ENCODE data around the gene C2CD5. TPM values are rescaled to one million over a fixed set of nuclear protein-coding genes. Genes with fewer than 3 reads are reported as not detected.

C2CD5 gene
- total RNA-seq, 1 experiment from 2014 or later = 15.9 TPM

DNA sequence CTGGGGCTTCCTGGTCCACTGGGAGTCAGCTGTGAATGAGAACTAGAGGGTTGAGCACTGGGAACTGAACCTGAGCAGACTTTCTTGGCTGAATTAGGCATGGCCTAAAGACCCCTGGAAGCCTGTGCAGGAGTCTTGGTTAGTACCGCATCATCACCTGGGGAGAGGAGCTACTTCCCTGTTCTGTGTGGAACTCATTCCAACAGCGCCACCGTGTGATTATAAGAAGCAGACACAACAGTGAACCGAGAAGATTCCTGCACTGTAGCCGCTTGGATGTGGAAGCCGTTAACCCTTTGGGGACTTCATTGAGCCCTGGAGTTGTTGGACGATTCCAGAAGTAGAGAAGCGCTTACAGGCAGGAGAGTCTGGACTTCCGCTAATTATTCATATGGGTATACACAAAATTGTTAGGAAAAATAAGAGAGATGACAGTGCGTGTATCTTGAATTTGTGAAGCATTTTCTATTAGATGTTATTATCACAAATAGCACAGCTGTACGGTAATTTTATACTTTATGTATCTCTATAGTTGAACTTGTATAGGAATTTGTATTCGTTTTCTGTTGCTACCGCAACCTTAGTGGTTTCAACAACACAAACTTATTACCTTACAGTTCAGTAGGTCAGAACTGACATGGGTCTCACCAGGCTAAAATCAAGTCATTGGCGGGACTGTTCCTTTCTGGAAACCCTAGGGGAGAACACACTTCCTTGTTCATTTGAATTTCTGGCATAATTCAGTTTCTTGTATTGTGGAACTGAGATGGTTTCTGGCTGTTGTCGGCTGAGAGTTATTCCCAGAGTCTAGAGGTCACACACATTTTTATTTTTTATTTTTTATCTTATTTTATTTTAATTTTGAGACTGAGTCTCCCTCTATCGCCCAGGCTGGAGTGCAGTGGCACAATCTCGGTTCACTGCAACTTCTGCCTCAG lies 100.7 kb downstream of the C2CD5 start:
- in situ Hi-C loops (cut with HindIII; ENCODE audit: low pct_unique_long_range_greater_than_20kb, low sequenced_read_pairs) = no loop called here
- ChIA-PET CTCF (interaction anchor here (0.5 to 1.0 kb wide), 6 partner anchors 11 to 602 kb away, joined by 3 to 11 read pairs (median 4); no protein-coding TSS in a partner anchor), POLR2A (no interaction called here)
- H3K4me3 ChIP-seq (ENCODE audit: low read depth in 2 of 2, low read length in 2 of 2) = no peak overlapping the region
- no peaks in the 10 kb centered on the region for H3K27me3 ChIP-seq (ENCODE audit: control insufficient read depth, insufficient read depth, low read length)
- intact Hi-C loops (cut with micrococcal nuclease; ENCODE audit: unreplicated experiment) = no loop called here
- DNase-seq (ENCODE audit: low read depth, low spot score) = peak; percentile 45
- TF ChIP-seq, protein P1, sequence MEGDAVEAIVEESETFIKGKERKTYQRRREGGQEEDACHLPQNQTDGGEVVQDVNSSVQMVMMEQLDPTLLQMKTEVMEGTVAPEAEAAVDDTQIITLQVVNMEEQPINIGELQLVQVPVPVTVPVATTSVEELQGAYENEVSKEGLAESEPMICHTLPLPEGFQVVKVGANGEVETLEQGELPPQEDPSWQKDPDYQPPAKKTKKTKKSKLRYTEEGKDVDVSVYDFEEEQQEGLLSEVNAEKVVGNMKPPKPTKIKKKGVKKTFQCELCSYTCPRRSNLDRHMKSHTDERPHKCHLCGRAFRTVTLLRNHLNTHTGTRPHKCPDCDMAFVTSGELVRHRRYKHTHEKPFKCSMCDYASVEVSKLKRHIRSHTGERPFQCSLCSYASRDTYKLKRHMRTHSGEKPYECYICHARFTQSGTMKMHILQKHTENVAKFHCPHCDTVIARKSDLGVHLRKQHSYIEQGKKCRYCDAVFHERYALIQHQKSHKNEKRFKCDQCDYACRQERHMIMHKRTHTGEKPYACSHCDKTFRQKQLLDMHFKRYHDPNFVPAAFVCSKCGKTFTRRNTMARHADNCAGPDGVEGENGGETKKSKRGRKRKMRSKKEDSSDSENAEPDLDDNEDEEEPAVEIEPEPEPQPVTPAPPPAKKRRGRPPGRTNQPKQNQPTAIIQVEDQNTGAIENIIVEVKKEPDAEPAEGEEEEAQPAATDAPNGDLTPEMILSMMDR (IDR thresholded peaks at IDR 0.05) = peak; percentile 75
- no peak for TF ChIP-seq SIN3A (IDR thresholded peaks at IDR 0.05; ENCODE audit: borderline replicate concordance, insufficient read depth, low read depth, low read length)
- no peaks in the 10 kb centered on the region for H3K9me3 ChIP-seq (ENCODE audit: control insufficient read depth, insufficient read depth, low read depth, low read length)
- H3K4me1 ChIP-seq (ENCODE audit: control insufficient read depth, insufficient read depth, low read length) = no peaks in the 10 kb centered on the region
- BruUV-seq (replicated peaks) = no TSS peak
- H3K27ac ChIP-seq (ENCODE audit: low read length) = no peak overlapping the region
- peak; percentile 99 for ATAC-seq
- no peaks in the 10 kb centered on the region for H3K36me3 ChIP-seq (ENCODE audit: control insufficient read depth, insufficient read depth, low read length)

DNA sequence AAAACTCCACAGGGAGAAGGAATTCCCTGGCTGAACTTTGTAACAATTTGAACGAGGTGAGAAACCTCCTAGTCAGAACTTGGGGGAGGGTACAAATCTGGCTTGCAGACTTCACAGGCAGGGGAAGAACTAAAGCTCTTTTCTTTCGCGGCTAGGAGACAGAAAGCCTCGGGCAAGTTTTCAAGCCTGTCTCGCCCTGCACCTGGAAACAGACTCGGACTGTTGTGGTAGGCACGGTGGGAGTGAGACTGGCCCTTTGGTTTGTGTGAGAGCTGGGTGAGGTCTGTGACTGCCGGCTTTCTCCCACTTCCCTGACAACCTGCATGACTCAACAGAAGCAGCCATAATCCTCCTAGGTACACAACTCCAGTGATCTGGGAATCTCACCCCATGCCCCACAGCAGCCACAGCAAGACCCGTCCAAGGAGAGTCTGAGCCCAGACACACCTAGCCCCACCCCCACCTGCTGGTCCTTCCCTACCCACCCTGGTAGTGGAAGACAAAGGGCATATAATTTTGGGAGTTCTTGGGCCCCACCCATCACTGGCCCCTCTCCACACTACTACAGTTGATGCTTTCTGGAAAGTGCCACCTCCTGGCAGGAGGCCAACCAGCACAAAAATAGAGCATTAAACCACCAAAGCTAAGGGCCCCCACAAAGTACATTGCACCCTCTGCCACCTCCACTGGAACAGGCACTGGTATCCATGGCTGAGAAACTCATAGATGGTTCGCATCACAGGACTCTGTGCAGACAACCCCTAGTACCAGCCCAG lies 107.1 kb downstream of the C2CD5 start:
- DNase-seq (ENCODE audit: low read depth, low spot score) (no peak), ATAC-seq (peak; percentile 65)
- TF ChIP-seq SIN3A (IDR thresholded peaks at IDR 0.05; ENCODE audit: borderline replicate concordance, insufficient read depth, low read depth, low read length) (no peak), TCF7L2 (IDR thresholded peaks at IDR 0.05; ENCODE audit: low read depth, low read length) (no peak), POLR2AphosphoS5 (IDR thresholded peaks at IDR 0.05; ENCODE audit: low read depth, low read length) (no peak)
- TF ChIP-seq, protein P2, sequence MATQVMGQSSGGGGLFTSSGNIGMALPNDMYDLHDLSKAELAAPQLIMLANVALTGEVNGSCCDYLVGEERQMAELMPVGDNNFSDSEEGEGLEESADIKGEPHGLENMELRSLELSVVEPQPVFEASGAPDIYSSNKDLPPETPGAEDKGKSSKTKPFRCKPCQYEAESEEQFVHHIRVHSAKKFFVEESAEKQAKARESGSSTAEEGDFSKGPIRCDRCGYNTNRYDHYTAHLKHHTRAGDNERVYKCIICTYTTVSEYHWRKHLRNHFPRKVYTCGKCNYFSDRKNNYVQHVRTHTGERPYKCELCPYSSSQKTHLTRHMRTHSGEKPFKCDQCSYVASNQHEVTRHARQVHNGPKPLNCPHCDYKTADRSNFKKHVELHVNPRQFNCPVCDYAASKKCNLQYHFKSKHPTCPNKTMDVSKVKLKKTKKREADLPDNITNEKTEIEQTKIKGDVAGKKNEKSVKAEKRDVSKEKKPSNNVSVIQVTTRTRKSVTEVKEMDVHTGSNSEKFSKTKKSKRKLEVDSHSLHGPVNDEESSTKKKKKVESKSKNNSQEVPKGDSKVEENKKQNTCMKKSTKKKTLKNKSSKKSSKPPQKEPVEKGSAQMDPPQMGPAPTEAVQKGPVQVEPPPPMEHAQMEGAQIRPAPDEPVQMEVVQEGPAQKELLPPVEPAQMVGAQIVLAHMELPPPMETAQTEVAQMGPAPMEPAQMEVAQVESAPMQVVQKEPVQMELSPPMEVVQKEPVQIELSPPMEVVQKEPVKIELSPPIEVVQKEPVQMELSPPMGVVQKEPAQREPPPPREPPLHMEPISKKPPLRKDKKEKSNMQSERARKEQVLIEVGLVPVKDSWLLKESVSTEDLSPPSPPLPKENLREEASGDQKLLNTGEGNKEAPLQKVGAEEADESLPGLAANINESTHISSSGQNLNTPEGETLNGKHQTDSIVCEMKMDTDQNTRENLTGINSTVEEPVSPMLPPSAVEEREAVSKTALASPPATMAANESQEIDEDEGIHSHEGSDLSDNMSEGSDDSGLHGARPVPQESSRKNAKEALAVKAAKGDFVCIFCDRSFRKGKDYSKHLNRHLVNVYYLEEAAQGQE (IDR thresholded peaks at IDR 0.05; ENCODE audit: insufficient read depth in 1 of 2, low read depth in 2 of 2, low read length in 1 of 2) = no peak
- TF ChIP-seq, protein P1 (IDR thresholded peaks at IDR 0.05) = no peak
- H3K4me1 ChIP-seq (ENCODE audit: control insufficient read depth, insufficient read depth, low read length) = no peaks in the 10 kb centered on the region
- H3K4me3 ChIP-seq (ENCODE audit: low read depth in 2 of 2, low read length in 2 of 2) = peak overlapping the region in 1 of 2 experiments; percentile 27; a peak in 2 of 4 replicates
- POLR2A ChIA-PET = no interaction called here
- H3K9me3 ChIP-seq (ENCODE audit: control insufficient read depth, insufficient read depth, low read depth, low read length) = no peaks in the 10 kb centered on the region
- intact Hi-C loops (cut with micrococcal nuclease; ENCODE audit: unreplicated experiment) = no loop called here
- in situ Hi-C loops (cut with HindIII; ENCODE audit: low pct_unique_long_range_greater_than_20kb, low sequenced_read_pairs) = no loop called here
- H3K27ac ChIP-seq (ENCODE audit: low read length) = no peak overlapping the region
- BruUV-seq (replicated peaks) = no TSS peak
- no peaks in the 10 kb centered on the region for H3K36me3 ChIP-seq (ENCODE audit: control insufficient read depth, insufficient read depth, low read length)
- no peaks in the 10 kb centered on the region for H3K27me3 ChIP-seq (ENCODE audit: control insufficient read depth, insufficient read depth, low read length)
- CTCF ChIA-PET = no interaction called here
